GM23248 (cell line): ENCODE results near the gene SLAMF8.

Source experiments
- EZH2 ChIP-seq: fragments of 200-600 bp; sonication (generic); IDR thresholded peaks from 2 replicates; pipeline ENCODE4 v1.6.1; 2018; ENCODE audit warnings: antibody characterized with exemption, mild to moderate bottlenecking; ENCODE audit not compliant: insufficient read depth, poor library complexity, severe bottlenecking
- EZH2phosphoT487 ChIP-seq: fragments of 200-600 bp; sonication (generic); IDR thresholded peaks from 2 replicates; pipeline ENCODE4 v1.6.1; 2018; ENCODE audit warnings: antibody characterized with exemption, moderate library complexity, mild to moderate bottlenecking, low read depth; ENCODE audit not compliant: insufficient read depth

DNA sequence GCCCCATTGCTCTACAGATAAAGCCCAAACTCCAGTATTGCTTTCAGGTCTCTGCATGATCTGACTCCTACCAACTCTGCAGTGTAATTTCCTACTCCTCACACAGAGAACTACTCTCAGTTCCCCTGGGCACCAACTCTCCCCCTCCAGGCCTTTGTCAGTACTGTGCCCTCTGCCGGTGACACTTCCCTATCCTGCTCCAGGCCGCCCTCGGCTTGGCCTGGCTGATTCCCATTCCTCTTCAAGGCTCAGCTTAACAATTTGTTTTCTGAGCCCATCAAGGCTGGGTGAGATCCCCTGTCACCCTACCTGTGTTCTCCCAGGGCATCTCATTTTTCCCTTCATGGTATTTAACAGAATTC, 2.6 kb downstream of the SLAMF8 start:
- no peak for TF ChIP-seq EZH2
- TF ChIP-seq EZH2phosphoT487, result no peak
